ENCODE data around the gene KNOP1. TPM values are rescaled to one million over a fixed set of nuclear protein-coding genes. Genes with fewer than 3 reads are reported as not detected.

KNOP1 gene
- total and polyA plus RNA-seq, 2 of the 4 experiments (the other 2 are of a cell fraction): 7.0 to 8.4 TPM

GRCh38 chr16:19743816-19744159 lies 25.8 kb upstream of the KNOP1 start:
- no peak overlapping the region for H4K91ac ChIP-seq (ENCODE audit: insufficient read depth, low read depth, low read length)
- H3K56ac ChIP-seq (ENCODE audit: extremely low read depth, insufficient read depth, low read length): no peak overlapping the region
- 0 out of 2 replicates have a peak overlapping the region, but pooled peaks have one; percentile 29 for H3K14ac ChIP-seq (replicated peaks; ENCODE audit: low read depth, low read length)
- dilution Hi-C loops (cut with HindIII; ENCODE audit: low sequenced_read_pairs, unreplicated experiment) (no loop called here), intact Hi-C loops (cut with micrococcal nuclease) (no loop called here), in situ Hi-C loops (cut with MboI; ENCODE audit: low sequenced_read_pairs) (no loop called here)
- H3K23ac ChIP-seq (ENCODE audit: low read depth, low read length): peak overlapping the region; percentile 28; the same call in 1 of the 2 replicates
- H2AK9ac ChIP-seq (replicated peaks; ENCODE audit: low read depth, low read length, poor library complexity): peak overlapping the region; percentile 22
- H4K8ac ChIP-seq (ENCODE audit: low read depth in 2 of 2, low read length in 2 of 2): no peak overlapping the region
- no peaks in the 10 kb centered on the region for H3K27me3 ChIP-seq (ENCODE audit: control insufficient read depth, insufficient read depth, low read length)
- H2BK120ac ChIP-seq (ENCODE audit: low read depth, low read length): no peak overlapping the region
- peak; percentile 30 for DNase-seq
- H3K9ac ChIP-seq (ENCODE audit: low read depth, low read length): no peak overlapping the region
- peak overlapping the region; percentile 53 for H2AFZ ChIP-seq (replicated peaks; ENCODE audit: low read length, poor library complexity)
- H2BK20ac ChIP-seq (ENCODE audit: low read depth, low read length): 0 out of 2 replicates have a peak overlapping the region, but pooled peaks have one; percentile 10
- H3K79me1 ChIP-seq (ENCODE audit: low read depth in 1 of 2, low read length in 2 of 2): no peaks in the 10 kb centered on the region
- no peak overlapping the region for H2BK5ac ChIP-seq (ENCODE audit: low read depth, low read length, poor library complexity, severe bottlenecking)
- H3K36me3 ChIP-seq (ENCODE audit: control insufficient read depth, insufficient read depth, low read length): no peaks in the 10 kb centered on the region
- POLR2A ChIA-PET (ENCODE audit: unreplicated experiment): no interaction called here
- no peak overlapping the region for H3K4me2 ChIP-seq (ENCODE audit: low read depth, low read length)
- H4K5ac ChIP-seq (ENCODE audit: low read depth, low read length): no peak overlapping the region
- H3K9me1 ChIP-seq (ENCODE audit: insufficient read depth, low read length): peaks cover 10% of the 10 kb centered on the region
- CTCF ChIA-PET: no interaction called here
- ATAC-seq (ENCODE audit: low read depth): no peak
- H2BK15ac ChIP-seq (ENCODE audit: low read depth, low read length): no peak overlapping the region; the same call in 1 of the 3 replicates
- H3K4ac ChIP-seq (ENCODE audit: low read depth, low read length): peak overlapping the region; percentile 69
- H4K20me1 ChIP-seq (ENCODE audit: insufficient read depth, low read length): no peaks in the 10 kb centered on the region
- H3K4me3 ChIP-seq (ENCODE audit: insufficient read depth, low read depth, low read length): no peak overlapping the region
- H3K27ac ChIP-seq (ENCODE audit: insufficient read depth, low read length): no peak overlapping the region
- peaks cover 3% of the 10 kb centered on the region; the same call in 1 of the 2 replicates for H3K4me1 ChIP-seq (ENCODE audit: control insufficient read depth, insufficient read depth, low read length)
- TF ChIP-seq RAD21 (IDR thresholded peaks at IDR 0.05; ENCODE audit: low read length) (no peak), MXI1 (IDR thresholded peaks at IDR 0.05; ENCODE audit: borderline replicate concordance, low read depth, low read length) (no peak), MAZ (IDR thresholded peaks at IDR 0.05; ENCODE audit: borderline replicate concordance, low read depth, low read length) (no peak), SMC3 (IDR thresholded peaks at IDR 0.05; ENCODE audit: low read depth, low read length) (no peak), CTCF (conservative IDR thresholded peaks at IDR 0.05; ENCODE audit: low read depth, low read length) (no peak), CEBPB (IDR thresholded peaks at IDR 0.05; ENCODE audit: low read depth, low read length) (no peak), RCOR1 (IDR thresholded peaks at IDR 0.05; ENCODE audit: insufficient replicate concordance, low read length) (no peak), POLR2A (IDR thresholded peaks at IDR 0.05; ENCODE audit: low read depth, low read length) (no peak), USF2 (IDR thresholded peaks at IDR 0.05; ENCODE audit: low read depth, low read length) (no peak), ELK1 (IDR thresholded peaks at IDR 0.05; ENCODE audit: borderline replicate concordance, low read depth, low read length) (no peak), MAFK (IDR thresholded peaks at IDR 0.05; ENCODE audit: low read depth, low read length) (no peak), FOS (IDR thresholded peaks at IDR 0.05; ENCODE audit: low read depth, low read length) (no peak), CHD1 (IDR thresholded peaks at IDR 0.05; ENCODE audit: low read depth, low read length) (no peak), NFE2L2 (IDR thresholded peaks at IDR 0.05; ENCODE audit: low read depth, low read length) (no peak), BHLHE40 (IDR thresholded peaks at IDR 0.05; ENCODE audit: low read depth, low read length) (no peak)
- BruUV-seq (replicated peaks): no TSS peak
- H3K18ac ChIP-seq (ENCODE audit: low read depth, low read length): no peak overlapping the region
- H2AK5ac ChIP-seq (ENCODE audit: low read depth, low read length): peak overlapping the region; percentile 50; the same call in 1 of the 2 replicates
- H3K9me3 ChIP-seq (ENCODE audit: control insufficient read depth, insufficient read depth, low read length): no peaks in the 10 kb centered on the region
